Measurements from ENCODE around the gene FXR1.
"Not testable (repeated sequence)": the region's sequence is repeated elsewhere in the genome, so short reads cannot be mapped to it uniquely, and the experiment has no call there.

Gene FXR1

GRCh38 chr3:180912304-180913296, at the start of gene FXR1:
FXR1 (plus strand) TSS chr3:180912670; CDS start chr3:180912686, 16 bp downstream.
- peak within 1 kb of the TSS; percentile 90 for H3K27ac Mint-ChIP-seq
- H3K9me3 Mint-ChIP-seq: no peaks in the 10 kb centered on the region
- peak within 1 kb of the TSS; percentile 94 for H3K4me3 Mint-ChIP-seq
- peaks cover 32% of the 10 kb centered on the region for H3K36me3 Mint-ChIP-seq (ENCODE audit: low read depth)
- DNase-seq: peak; percentile 92
- peak; percentile 98 for ATAC-seq
- peaks cover 67% of the 10 kb centered on the region for H3K4me1 Mint-ChIP-seq
- H3K27me3 Mint-ChIP-seq: no peaks in the 10 kb centered on the region

- no peak overlapping the region for H3K27ac Mint-ChIP-seq
- H3K9me3 Mint-ChIP-seq: no peaks in the 10 kb centered on the region
- H3K36me3 Mint-ChIP-seq (ENCODE audit: low read depth): no peaks in the 10 kb centered on the region
- DNase-seq: no peak
- H3K27me3 Mint-ChIP-seq: peaks cover 42% of the 10 kb centered on the region
- ATAC-seq: no peak
- H3K4me3 Mint-ChIP-seq: no peak overlapping the region
- H3K4me1 Mint-ChIP-seq: peaks cover 2% of the 10 kb centered on the region
Observed at GRCh38 chr3:180870008-180870699, 42.3 kb upstream of the FXR1 start.

- ATAC-seq (no peak), DNase-seq (no peak)
- Mint-ChIP-seq H3K27ac (no peak overlapping the region), H3K27me3 (peaks cover 45% of the 10 kb centered on the region), H3K36me3 (ENCODE audit: low read depth) (no peaks in the 10 kb centered on the region), H3K4me3 (no peak overlapping the region), H3K4me1 (peaks cover 2% of the 10 kb centered on the region), H3K9me3 (no peaks in the 10 kb centered on the region)
Observed at GRCh38 chr3:180871901-180872300, 40.6 kb upstream of the FXR1 start.

- H3K4me3 Mint-ChIP-seq; ATAC-seq; H3K9me3 Mint-ChIP-seq; DNase-seq; H3K4me1 Mint-ChIP-seq; H3K36me3 Mint-ChIP-seq (ENCODE audit: low read depth); H3K27ac Mint-ChIP-seq: not testable (repeated sequence)
- H3K27me3 Mint-ChIP-seq: peaks cover 47% of the 10 kb centered on the region
Observed at GRCh38 chr3:180872430-180872829, 40.0 kb upstream of the FXR1 start.

- H3K27ac Mint-ChIP-seq: no peak overlapping the region
- no peak overlapping the region for H3K4me3 Mint-ChIP-seq
- H3K4me1 Mint-ChIP-seq: no peaks in the 10 kb centered on the region
- DNase-seq (no peak), ATAC-seq (no peak)
- H3K9me3 Mint-ChIP-seq: no peaks in the 10 kb centered on the region
- H3K27me3 Mint-ChIP-seq: peaks cover 26% of the 10 kb centered on the region
- no peaks in the 10 kb centered on the region for H3K36me3 Mint-ChIP-seq (ENCODE audit: low read depth)
Observed at GRCh38 chr3:180875124-180875698, 37.3 kb upstream of the FXR1 start.

GRCh38 chr3:180881065-180881801, 31.2 kb upstream of the FXR1 start:
- no peak overlapping the region for H3K4me3 Mint-ChIP-seq
- no peak for DNase-seq
- H3K27ac Mint-ChIP-seq: no peak overlapping the region
- H3K9me3 Mint-ChIP-seq: no peaks in the 10 kb centered on the region
- no peaks in the 10 kb centered on the region for H3K4me1 Mint-ChIP-seq
- ATAC-seq: no peak
- no peaks in the 10 kb centered on the region for H3K36me3 Mint-ChIP-seq (ENCODE audit: low read depth)
- H3K27me3 Mint-ChIP-seq: peaks cover 20% of the 10 kb centered on the region

GRCh38 chr3:180882115-180882514, 30.4 kb upstream of the FXR1 start:
- peaks cover 1% of the 10 kb centered on the region for H3K9me3 Mint-ChIP-seq
- no peak overlapping the region for H3K27ac Mint-ChIP-seq
- H3K4me1 Mint-ChIP-seq: no peaks in the 10 kb centered on the region
- H3K4me3 Mint-ChIP-seq: no peak overlapping the region
- peaks cover 12% of the 10 kb centered on the region for H3K27me3 Mint-ChIP-seq
- no peak for ATAC-seq
- no peaks in the 10 kb centered on the region for H3K36me3 Mint-ChIP-seq (ENCODE audit: low read depth)
- no peak for DNase-seq

- Mint-ChIP-seq H3K27me3 (peaks cover 2% of the 10 kb centered on the region), H3K4me3 (no peak overlapping the region), H3K36me3 (ENCODE audit: low read depth) (peaks cover 5% of the 10 kb centered on the region), H3K9me3 (peaks cover 16% of the 10 kb centered on the region), H3K4me1 (no peaks in the 10 kb centered on the region), H3K27ac (peak overlapping the region; percentile 1)
- DNase-seq: no peak
- ATAC-seq: no peak
Observed at GRCh38 chr3:180888992-180889560, 23.4 kb upstream of the FXR1 start.

- H3K4me3 Mint-ChIP-seq: no peak overlapping the region
- peaks cover 2% of the 10 kb centered on the region for H3K27me3 Mint-ChIP-seq
- no peaks in the 10 kb centered on the region for H3K36me3 Mint-ChIP-seq (ENCODE audit: low read depth)
- no peak overlapping the region for H3K27ac Mint-ChIP-seq
- DNase-seq (no peak), ATAC-seq (no peak)
- H3K9me3 Mint-ChIP-seq: peaks cover 10% of the 10 kb centered on the region
- no peaks in the 10 kb centered on the region for H3K4me1 Mint-ChIP-seq
Observed at GRCh38 chr3:180898572-180898971, 13.9 kb upstream of the FXR1 start.

GRCh38 chr3:180909369-180910127, 2.9 kb upstream of the FXR1 start:
- Mint-ChIP-seq H3K27me3 (no peaks in the 10 kb centered on the region), H3K4me3 (peak overlapping the region; percentile 45), H3K27ac (peak overlapping the region; percentile 18), H3K36me3 (ENCODE audit: low read depth) (peaks cover 12% of the 10 kb centered on the region), H3K9me3 (peaks cover 5% of the 10 kb centered on the region), H3K4me1 (peaks cover 40% of the 10 kb centered on the region)
- DNase-seq: no peak
- no peak for ATAC-seq

- DNase-seq (no peak), ATAC-seq (no peak)
- no peaks in the 10 kb centered on the region for H3K27me3 Mint-ChIP-seq
- peak overlapping the region; percentile 18 for H3K27ac Mint-ChIP-seq
- H3K4me3 Mint-ChIP-seq: no peak overlapping the region
- H3K9me3 Mint-ChIP-seq: peaks cover 4% of the 10 kb centered on the region
- peaks cover 23% of the 10 kb centered on the region for H3K36me3 Mint-ChIP-seq (ENCODE audit: low read depth)
- peaks cover 52% of the 10 kb centered on the region for H3K4me1 Mint-ChIP-seq
Observed at GRCh38 chr3:180910823-180911222, 1.6 kb upstream of the FXR1 start.

GRCh38 chr3:180911876-180912303, 580 bp upstream of the FXR1 start:
- H3K27me3 Mint-ChIP-seq: no peaks in the 10 kb centered on the region
- H3K36me3 Mint-ChIP-seq (ENCODE audit: low read depth): peaks cover 26% of the 10 kb centered on the region
- no peaks in the 10 kb centered on the region for H3K9me3 Mint-ChIP-seq
- ATAC-seq (peak; percentile 1), DNase-seq (no peak)
- H3K4me1 Mint-ChIP-seq: peaks cover 60% of the 10 kb centered on the region
- peak overlapping the region; percentile 90 for H3K27ac Mint-ChIP-seq
- H3K4me3 Mint-ChIP-seq: peak overlapping the region; percentile 94

All from activated naive CD8-positive, alpha-beta T cell treated with anti-CD3 and anti-CD28 coated beads, Interleukin-2, amount 50 U/mL, for 24 hours (primary cell).